ENCODE data around the gene CCDC85C. TPM values are rescaled to one million over a fixed set of nuclear protein-coding genes. Genes with fewer than 3 reads are reported as not detected.

Gene CCDC85C
- polyA plus RNA-seq, 4 donors = 29.1 to 38.7 (median 30.8) TPM

DNA sequence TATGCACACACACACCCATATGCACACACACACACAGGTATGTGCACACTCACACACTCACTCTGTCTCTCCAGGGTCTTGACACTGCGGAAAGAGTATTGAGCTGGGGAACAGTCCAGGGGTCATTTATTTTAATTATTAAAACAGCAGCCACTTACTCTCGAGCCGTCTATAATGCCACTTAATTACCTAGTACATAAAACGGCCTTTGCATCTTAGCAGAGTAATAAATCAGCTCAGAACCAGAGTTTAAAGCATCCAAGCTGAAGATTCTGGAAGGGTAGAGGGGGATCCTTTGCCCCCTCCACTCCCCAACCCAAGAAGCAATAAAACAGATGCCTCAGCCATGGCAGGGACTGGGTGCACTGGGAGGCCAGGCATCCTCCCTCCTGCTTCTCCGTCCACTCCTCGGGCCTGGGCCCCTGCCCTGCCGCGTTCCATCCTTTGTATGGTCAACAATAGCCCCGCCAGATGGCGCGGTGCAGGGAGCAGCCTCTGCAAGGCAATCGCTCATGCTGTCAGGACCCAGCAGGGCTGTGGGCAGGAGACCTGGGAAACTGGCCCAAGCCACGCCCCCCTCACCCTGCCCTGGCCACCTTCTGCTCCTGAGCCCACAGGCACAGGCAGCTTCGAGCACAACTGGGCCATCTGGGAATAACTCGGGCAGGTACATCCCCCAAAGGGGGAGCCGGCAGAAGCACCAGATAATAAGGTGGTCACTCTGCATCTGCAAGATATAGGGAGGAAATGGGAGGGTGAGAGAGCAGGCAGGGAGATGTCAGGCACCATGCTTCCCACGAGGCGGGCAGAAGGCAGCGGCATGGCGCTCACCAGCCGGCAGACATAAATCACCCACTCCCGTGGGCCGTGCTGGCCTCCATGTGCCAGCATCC lies 40.9 kb downstream of the CCDC85C start:
- DNase-seq (ENCODE audit: low read depth in 4 of 4, low spot score in 3 of 4) = no peak

DNA sequence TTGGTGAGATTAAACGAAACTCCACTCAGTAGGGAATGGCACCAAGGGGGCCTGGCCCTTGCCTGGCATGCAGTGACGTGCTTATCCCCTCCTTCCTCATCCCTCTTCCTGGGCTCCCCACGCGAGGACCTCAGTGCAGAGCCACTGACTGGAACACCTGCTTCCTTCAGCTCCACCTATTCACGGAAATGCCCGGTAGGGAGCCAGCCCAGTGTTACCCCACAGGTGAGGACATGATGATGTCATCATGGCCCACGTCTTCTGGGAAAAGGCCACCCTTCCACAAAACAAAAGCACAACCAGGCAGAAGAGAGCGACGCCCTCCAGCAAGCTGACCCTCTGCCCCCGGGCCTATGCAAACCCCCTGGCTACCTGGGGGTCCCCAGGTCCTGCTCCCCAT lies 42.1 kb downstream of the CCDC85C start:
- no peak for DNase-seq (ENCODE audit: low read depth in 4 of 4, low spot score in 3 of 4)

DNA sequence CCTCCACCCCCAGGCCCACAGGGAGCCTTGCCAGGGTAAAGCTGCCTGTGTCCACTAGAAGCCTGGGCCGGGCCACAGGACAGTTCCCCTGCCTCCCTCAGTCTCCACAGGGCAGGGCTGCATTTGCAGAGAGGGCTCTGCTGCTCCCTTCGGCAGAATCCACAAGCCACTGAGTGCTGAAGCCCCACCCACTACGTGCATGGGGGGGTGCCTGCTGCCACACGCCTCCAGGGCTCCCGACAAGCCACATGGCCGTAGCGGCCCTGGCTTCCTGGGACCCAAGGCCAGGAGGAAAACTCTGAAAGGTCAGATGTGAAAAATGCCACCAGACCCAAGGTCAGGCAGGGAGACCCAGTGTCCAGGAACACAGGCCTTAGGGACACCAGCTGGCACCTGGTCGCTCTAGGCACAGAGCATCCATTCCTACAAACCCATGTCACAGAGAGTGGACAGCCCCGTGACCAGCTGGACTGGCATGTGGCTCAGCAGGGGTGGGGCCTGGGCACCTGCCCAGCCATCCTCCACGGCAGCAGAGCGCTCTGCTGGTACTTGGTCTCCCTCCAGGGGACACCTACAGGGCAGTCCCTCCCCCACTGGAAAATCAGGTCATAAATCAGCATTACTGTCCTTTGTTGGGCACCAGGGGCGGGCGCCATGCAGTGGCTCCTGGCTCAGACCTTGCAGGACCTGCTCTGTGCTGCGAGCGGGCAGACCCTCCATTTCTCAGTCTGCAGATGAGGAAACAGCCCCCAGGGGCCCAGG lies 42.9 kb downstream of the CCDC85C start:
- no peak for DNase-seq (ENCODE audit: low read depth in 4 of 4, low spot score in 3 of 4)

DNA sequence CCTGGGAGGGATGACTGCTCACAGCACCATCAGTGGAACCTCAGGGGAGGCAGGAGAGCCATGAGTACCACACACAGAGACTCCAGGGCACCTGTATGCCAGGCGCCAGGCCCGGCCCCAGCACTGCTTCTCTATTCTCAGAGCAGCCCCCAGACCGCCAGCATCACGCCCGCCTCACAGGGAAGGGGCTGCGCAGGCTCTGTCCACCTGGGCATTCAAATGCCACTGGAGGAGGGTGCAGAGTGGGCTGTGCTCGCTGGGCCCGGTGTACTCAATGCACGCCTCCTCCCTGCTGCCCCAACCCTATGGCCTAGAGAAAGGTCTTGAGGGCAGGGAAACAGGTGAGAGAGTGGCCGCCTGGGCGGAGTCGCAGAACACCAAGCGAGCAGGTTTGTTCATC lies 43.6 kb downstream of the CCDC85C start:
- DNase-seq (ENCODE audit: low read depth in 4 of 4, low spot score in 3 of 4) = no peak

DNA sequence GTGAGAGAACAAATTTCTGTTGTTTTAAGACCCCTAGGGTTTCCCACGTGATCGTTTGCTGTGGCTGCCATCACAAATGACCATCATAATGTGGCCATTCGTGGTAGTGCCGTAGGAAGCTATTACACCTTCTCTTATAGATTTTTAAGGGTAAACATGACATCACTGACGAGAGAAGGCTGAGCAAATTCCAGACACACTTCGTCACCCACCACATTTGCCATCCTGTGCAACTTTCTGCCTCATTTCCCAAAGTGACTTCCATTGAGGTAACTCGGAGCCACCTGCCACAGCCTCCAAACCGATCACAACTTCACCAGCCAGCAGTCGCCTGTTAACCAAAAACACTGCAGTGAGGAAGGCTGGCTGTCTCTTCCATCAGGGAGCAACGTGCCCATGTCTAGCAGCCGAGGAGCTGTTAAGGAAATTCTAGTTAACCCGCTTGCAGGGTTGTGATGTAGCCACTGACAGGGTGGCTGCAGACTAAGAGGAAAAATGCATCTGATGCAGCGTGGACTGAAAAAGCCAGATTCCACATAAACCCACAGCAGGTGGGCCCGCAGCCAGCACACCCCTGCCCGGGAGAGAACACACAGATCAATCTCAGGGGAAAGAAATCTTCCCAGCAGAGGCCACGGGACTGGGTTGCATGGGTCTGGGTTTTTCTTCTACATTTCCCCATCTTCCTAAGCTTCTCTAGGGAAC lies 44.6 kb downstream of the CCDC85C start:
- no peak for DNase-seq (ENCODE audit: low read depth in 4 of 4, low spot score in 3 of 4)

DNA sequence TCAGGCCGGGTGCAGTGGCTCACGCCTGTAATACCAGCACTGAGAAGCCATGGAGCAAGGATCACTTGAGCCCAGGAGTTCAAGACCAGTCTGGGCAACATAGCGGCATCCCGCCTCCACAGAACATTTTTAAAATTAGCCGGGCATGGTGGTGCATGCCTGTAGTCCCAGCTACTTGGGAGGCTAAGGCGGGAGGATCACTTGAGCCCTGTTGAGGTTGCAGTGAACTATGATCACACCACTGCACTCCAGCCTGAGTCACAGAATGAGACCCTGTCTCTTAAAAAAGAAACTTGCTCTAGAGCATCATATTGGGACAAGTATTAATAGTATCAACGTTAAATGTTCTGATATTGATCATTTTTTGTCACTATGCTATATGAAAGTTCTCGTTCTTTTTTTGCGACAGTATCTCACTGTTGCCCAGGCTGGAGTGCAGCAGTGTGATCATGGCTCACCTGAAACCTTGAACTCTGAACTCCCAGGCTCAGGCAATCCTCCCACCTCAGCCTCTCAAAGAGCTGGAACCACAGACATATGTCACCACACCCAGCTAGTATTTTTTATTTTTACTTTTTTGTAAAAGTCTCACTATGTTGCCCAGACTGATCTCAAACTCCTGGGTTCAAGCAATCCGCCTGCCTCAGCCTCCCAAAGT lies 47.7 kb downstream of the CCDC85C start:
- DNase-seq (ENCODE audit: low read depth in 4 of 4, low spot score in 3 of 4) = no peak

DNA sequence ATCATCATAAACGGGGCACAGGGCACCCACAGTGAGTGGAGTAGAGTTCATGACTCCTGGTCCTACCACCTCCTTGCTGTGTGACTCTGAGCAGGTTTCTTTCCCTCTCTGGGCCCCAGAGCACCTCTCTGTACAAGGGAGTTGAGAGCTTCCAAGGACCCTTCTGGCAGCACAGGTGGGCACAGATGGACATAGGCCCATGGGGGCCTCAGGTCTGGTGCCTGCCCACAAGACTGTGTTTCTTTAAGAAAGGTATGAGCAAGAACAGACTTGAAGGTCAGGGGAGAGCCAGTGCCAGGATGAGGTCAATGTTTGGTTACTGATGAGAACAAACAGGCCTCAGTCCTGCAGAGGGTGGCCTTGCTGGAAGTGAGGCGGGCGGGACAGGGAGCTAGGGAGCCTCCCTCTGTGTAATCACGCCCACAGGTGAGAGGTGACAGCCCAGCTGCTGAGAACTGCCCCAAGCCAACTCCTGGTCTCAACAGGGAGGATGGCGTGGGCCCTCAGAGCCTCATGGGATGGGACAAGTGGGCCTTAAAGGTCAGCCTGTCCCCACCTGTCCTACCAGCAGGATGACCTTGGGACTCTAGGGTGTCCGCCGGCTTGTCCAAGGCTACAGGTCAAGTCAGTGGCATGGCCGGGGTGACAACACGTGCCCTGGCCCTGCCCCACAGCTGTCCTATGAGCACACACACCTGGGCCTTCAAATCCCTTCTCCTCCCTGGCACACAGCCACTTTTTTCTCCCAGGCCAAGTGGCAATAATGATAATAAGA lies 49.1 kb downstream of the CCDC85C start:
- no peak for DNase-seq (ENCODE audit: low read depth in 4 of 4, low spot score in 3 of 4)

DNA sequence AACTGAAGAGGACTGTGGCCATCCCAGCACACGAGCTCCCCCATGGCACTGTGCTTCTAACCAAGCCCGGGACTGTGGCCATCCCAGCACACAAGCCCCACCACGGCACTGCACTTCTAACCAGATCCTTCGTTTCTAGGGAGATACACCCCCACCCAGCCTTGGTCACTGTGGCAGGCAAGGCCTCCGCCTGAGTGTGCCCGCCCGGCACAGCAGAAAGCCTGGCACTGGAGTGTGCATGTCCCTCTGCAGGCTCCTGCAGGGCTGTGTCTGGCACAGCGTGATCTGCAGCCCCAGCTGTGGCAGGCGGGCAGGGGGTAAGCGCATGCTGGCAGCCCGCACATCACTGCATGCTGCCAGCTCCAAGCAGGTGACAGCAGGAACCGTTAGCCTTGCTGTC lies 49.8 kb downstream of the CCDC85C start:
- no peak for DNase-seq (ENCODE audit: low read depth in 4 of 4, low spot score in 3 of 4)

DNA sequence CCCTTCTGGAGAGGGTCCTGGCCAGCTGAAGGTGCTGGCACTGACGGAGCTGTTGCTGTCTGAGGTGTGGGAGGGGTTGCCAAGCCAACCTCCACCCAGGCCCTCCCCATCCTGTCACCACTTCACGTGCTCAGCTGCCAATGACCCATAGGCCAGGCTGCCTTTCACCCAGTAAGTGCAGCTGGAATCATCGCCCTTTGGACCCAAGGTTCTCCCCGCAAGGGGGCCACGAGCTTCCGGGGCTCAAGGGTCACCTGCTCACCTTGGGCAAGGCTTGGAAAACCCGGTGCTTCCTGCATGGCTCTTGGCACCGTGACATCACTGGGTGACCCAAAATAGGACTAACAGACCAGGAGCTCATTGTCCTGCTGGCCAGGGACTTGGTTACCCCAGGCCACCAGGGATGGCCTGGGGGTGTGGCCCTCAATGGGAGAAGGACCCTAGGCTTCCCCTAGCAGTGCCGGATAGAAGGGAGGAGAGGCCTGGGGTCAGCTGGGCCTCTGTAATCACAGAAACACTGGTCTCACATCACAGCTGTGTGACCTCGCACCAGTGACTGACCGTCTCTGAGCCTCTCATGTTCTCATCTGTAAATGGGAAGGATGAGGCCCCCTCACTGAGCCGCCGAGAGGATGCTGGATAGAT lies 51.3 kb downstream of the CCDC85C start:
- DNase-seq (ENCODE audit: low read depth in 4 of 4, low spot score in 3 of 4) = no peak

DNA sequence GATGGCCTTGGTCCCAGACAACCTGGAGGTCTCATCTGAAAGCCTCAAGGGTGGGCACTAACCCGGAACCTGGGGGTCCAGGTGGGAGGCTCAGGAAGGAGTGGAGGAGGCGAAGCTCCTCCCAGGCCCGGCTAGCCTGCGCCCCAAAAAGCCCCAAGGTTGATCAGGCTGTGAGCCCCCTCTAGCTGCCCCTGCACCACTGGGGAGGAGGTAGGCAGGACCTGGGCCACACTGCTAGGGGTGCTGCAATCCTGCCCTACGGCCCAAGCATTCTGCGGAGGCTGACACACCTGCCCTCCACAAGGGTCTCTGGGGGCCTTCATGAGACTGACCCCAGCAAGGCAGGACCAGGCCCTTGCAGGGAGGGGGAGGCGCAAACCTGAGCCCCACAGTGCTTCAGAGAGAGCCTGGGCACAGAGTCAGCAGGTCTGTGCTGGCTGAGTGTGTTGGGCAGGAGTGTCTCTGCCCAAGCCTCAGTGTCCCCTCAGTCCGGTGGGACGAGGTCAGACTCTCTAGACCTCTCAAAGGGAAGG lies 51.9 kb downstream of the CCDC85C start:
- DNase-seq (ENCODE audit: low read depth in 4 of 4, low spot score in 3 of 4) = no peak

DNA sequence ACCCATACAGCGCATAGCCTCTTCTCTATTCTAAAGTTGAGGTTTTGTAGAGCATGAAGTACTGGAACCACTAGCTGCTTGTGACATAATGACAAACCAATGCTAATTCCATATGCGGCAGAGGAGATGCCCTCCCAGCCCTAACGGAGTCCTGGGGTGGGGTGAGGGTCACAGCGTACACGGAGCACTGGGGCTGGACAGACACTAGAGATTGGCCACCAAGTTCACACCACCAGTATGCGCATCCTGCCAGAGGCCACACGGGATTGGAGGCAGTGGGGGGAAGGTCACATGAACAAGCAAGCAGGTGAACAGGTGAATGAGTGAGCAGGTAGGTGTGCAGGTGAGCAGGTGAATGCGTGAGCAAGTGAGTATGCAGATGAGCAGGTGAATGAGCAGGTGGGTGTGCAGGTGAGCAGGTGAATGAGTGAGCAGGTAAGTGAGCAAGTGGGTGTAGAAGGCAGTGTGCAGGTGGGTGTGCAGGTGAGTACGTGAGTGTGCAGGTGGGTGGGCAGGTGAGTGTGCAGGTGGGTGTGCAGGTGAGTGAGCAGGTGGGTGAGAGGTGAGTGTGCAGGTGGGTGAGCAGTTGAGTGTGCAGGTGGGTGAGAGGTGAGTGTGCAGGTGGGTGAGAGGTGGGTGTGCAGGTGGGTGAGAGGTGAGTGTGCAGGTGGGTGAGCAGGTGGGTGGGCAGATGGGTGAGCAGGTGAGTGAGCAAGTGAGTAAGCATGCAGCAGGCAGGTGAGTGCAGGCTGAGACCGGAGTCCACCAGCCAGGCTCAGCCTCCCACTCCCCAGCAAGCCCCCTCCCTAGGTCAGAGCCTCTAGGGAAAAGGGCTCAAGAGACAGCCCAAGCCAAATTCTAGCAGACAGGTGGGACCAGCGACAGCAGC lies 52.7 kb downstream of the CCDC85C start:
- DNase-seq (ENCODE audit: low read depth in 4 of 4, low spot score in 3 of 4) = no peak

DNA sequence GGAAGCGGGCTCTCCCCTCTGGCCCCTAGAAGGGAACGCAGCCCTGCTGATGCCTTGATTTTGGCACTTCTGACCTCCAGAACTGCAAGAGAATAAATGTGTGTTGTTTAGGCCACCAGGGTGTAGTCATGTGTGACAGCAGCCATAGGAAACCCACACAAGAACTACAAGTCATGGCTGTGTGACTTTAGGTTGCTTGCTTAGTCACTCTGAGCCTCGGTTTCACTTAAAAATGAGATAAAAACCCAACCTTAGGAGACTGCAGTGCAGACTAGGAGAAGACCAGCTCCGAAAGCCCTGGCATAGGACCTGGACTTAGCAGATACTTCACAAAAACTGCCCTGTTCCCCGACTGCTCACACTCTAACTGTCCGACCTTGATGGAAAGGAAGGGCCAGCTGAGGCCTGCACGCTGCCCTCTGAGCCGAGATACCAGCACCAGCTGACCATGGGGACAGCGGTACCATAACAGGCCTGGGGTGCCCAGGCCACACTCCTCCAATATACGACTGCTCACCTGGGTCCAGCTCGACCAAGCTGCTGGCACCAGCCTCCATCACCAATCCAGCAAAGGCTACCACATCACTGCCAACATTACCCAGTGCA lies 53.5 kb downstream of the CCDC85C start:
- DNase-seq (ENCODE audit: low read depth in 4 of 4, low spot score in 3 of 4) = no peak

DNA sequence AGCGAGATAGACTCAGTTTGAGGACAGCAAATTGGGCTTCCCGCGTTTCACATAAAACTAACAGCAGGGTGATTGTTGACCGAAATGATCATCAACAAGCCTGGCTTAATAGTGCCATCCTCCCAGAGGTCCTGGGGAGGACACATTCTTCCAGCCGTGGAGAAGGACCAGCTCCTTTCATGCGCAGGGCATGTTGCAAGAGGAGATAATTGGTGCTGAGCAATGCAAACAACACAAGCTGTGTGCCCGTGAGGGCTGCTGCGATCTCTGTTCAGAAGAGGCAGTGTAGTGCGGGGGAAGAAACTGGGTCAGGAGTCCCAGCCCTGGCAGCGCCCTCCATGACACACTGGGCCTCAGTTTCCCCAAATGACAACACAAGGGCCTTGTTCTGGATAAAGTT lies 54.3 kb downstream of the CCDC85C start:
- no peak for DNase-seq (ENCODE audit: low read depth in 4 of 4, low spot score in 3 of 4)

DNA sequence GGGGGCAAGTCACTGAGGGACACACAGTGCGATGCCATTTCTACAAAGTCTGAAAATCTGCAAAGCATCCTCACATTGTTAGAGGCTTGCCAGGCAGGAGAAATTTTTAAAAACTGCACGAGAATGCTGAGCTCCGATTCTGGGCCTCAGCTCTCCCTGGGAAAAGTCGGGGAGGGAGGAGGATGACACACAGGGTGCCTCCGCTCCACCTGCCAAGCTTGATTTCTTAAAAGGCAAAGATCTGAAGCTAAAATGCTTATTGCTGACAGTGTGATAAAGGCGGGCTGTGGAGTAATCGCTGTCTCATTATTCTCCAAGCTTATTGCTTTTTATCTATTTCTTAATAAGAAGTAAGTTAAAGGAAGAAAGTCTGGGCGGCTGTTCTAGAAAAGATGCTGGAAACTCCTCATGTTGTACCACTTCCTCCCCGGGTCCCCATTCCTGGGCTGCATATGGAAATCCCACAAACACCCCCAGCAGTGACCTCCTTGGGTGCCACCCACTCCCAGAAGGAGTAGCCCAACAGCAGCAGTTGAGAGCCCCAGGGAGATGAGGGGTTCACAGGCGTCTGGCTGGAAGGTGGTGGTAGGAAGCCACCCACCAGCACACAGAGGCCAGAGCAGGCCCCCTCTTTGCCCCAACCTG lies 55.0 kb downstream of the CCDC85C start:
- DNase-seq (ENCODE audit: low read depth in 4 of 4, low spot score in 3 of 4) = no peak

DNA sequence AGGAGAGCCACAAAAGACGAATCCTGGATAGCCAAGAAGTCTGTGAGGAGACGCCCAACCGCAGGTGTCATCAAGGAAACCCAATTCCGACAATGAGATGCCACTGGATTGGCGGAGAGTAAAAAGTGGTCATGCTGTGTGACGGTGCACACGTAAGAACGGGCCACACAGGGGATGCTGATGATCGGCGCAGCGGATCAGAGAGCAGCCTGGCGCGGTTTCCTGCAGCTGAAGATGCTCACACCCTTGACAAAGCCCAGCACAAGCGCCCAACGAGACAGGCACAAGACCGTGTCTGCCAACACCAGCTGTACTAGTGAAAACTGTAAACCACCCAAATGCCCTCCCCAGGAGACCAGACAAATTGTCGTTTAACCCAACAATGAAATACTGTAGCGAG lies 55.8 kb downstream of the CCDC85C start:
- DNase-seq (ENCODE audit: low read depth in 4 of 4, low spot score in 3 of 4) = no peak

DNA sequence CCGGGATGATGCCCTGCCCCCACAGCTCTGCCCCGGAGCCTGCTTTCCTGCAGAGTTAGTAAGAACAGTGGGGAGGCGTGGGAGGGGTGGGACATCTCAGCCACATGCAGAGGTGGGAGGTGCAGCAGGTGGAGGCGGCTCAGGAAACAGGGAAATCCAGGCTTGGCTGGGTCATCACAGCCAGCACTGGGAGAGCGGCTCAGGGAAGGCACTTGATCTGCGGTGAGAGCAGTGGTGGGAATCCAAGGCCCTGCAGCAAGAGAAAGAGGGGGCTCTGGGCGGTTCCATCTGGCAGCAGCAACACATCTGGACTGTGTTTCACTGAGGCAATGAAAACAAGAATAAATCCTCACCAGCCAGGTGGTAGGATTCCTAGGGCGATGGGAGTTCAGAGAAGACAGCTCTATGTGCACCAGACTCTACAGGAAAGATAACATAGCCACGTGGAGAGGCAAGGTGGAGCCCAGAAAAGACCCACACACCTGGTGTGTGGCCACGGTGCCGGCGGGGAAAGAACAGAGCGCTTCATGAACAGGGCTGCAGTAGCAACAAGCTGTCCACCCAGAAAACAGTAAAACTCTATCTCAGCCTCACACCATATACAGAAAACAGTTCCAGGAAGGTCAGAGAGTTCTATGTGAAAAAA lies 57.6 kb downstream of the CCDC85C start:
- no peak for DNase-seq (ENCODE audit: low read depth in 4 of 4, low spot score in 3 of 4)

DNA sequence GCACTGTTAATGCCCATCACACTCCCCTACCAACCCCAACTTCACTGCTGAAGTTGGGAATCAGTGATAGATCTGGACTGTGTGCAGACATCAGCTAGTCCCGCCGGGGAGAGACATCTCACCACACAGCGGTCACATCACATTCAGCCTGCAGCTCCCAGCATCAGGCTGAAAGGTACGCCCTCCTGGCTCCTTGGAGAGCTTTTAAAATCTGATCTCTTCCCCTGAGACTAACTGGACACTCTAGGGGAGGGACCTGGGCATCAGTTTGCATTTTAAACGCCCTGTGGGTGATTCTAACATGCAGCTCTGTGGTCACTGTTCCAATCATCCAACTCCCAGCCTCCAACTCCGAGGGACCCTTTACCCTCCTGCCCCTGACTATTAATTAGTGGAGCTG lies 58.4 kb downstream of the CCDC85C start:
- no peak for DNase-seq (ENCODE audit: low read depth in 4 of 4, low spot score in 3 of 4)
